GM19438 (cell line): ENCODE data around the gene KY.

Experiments used
- ATAC-seq: cut with Tn5 transposase; IDR thresholded peaks from one replicate; pipeline ENCODE4 v1.9.1; 2021; ENCODE audit warnings: low read depth; ENCODE audit not compliant: unreplicated experiment

KY gene

GRCh38 chr3:134647902-134648760, 2.7 kb downstream of the KY start:
- ATAC-seq, result no peak

GRCh38 chr3:134646086-134646485, 4.7 kb downstream of the KY start:
- no peak for ATAC-seq

GRCh38 chr3:134645515-134645914, 5.3 kb downstream of the KY start:
- ATAC-seq, result no peak

GRCh38 chr3:134644731-134645514, 5.9 kb downstream of the KY start:
- ATAC-seq, result no peak

GRCh38 chr3:134643150-134643675, 7.6 kb downstream of the KY start:
- no peak for ATAC-seq

GRCh38 chr3:134642445-134643149, 8.2 kb downstream of the KY start:
- no peak for ATAC-seq

- ATAC-seq, result no peak
These were observed 9.0 kb downstream of the KY start for GRCh38 chr3:134641671-134642300.

GRCh38 chr3:134640872-134641470, 9.9 kb downstream of the KY start:
- no peak for ATAC-seq

GRCh38 chr3:134640378-134640777, 10.4 kb downstream of the KY start:
- ATAC-seq, result no peak

- no peak for ATAC-seq
These were observed 12.3 kb downstream of the KY start for GRCh38 chr3:134638385-134639030.

- ATAC-seq, result no peak
These were observed 14.4 kb downstream of the KY start for GRCh38 chr3:134636406-134636805.

- no peak for ATAC-seq
These were observed 20.3 kb downstream of the KY start for GRCh38 chr3:134630506-134630905.

GRCh38 chr3:134628884-134629283, 21.9 kb downstream of the KY start:
- ATAC-seq, result no peak

GRCh38 chr3:134627831-134628230, 23.0 kb downstream of the KY start:
- no peak for ATAC-seq

- no peak for ATAC-seq
These were observed 24.7 kb downstream of the KY start for GRCh38 chr3:134625885-134626741.

- ATAC-seq, result no peak
These were observed 25.4 kb downstream of the KY start for GRCh38 chr3:134625462-134625861.

GRCh38 chr3:134624537-134625287, 26.1 kb downstream of the KY start:
- no peak for ATAC-seq
